ENCODE measurements around the gene HSF2.
"Not testable (repeated sequence)": the region's sequence is repeated elsewhere in the genome, so short reads cannot be mapped to it uniquely, and the experiment has no call there.

Gene HSF2

DNA sequence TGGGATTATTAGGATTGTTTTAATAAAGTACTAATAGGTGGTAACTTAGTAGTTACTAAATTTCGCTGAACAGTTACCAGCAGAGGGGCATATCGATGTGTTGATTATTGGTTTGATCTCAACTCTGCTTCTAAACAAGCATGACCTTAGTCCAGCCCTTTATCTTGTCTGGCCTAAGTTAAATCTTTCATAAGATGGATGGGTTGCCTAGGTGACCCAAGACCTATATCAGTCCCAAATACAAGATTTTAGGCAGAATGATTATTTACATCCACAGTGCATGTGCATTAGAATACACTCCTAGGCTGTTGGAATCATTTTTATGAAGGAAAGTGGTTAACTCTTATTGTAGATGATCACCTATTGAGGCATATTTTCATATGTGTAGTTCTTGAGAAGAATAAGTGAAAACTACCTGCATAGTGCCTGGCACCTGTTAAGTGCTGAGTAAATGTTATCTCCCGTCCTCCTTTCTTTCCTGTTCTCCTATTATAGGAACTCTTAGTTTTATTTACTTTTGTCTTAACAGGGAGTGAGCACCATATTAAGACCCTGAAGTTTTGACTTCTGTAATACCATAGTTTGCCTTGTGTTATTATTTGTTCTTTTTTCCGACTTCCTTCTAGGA, 1.1 kb downstream of the HSF2 start:
- DNase-seq = peak; percentile 24

DNA sequence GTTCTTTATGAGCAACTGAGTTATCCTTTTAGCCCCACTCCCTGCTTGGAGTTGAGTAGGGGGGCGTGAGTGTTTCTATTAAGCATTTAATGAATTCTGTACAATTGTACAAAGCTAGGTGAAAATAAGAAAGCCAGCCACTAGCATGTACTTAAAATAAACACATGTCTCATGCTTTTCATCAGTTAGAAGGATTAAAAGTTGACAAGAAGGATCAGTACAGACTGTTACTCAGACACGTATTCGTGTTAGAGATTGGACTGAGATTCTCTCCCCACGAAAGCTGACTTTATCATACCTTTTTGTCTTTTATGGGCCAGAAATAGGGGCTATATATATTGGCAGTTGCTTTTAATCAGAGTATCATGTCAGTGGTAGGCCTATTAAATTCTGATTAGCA, 1.7 kb downstream of the HSF2 start:
- no peak for DNase-seq

DNA sequence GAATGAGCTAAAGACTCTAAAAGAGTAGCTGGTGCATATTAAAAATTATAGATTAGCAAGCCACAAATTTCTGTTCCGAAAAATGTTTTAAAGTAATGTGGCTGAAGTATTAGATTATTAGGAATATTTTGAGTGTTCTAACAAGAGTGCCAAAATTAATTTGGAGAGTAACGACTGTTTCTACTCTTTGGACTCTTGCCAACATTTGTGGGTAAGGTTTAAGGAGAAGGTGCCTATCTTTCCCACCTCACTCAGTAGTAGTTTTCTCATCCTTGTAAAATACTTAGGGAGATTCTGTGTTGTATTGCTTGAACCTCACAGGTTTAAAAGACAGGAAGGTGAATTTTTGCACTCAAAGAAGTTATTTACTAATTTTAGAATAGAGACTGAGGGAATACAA, 5.0 kb downstream of the HSF2 start:
- DNase-seq = no peak

GRCh38 chr6:122405417-122405816, 6.0 kb downstream of the HSF2 start:
- DNase-seq = no peak

- DNase-seq = no peak
Measured at GRCh38 chr6:122406187-122406586, 6.7 kb downstream of the HSF2 start.

DNA sequence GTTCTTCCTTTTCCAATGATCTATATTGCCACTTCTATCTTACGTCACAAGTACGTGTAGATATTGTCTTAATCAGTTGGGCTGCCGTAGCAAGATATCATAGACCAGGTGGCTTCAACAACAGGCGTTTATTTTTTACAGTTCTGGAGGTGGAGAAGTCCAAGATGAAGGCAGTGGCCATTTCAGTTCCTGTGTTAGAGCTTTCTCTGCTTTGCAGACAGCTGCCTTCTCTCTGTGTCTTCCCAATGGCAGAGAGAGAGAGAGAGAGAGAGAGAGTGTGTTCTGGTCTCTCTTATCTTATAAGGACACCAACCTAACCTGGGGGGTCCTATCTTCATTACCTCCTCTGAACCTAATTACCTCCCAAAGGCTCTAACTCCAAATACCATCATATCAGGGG, 8.3 kb downstream of the HSF2 start:
- DNase-seq = no peak

GRCh38 chr6:122408240-122408639, 8.8 kb downstream of the HSF2 start:
- DNase-seq = no peak

DNA sequence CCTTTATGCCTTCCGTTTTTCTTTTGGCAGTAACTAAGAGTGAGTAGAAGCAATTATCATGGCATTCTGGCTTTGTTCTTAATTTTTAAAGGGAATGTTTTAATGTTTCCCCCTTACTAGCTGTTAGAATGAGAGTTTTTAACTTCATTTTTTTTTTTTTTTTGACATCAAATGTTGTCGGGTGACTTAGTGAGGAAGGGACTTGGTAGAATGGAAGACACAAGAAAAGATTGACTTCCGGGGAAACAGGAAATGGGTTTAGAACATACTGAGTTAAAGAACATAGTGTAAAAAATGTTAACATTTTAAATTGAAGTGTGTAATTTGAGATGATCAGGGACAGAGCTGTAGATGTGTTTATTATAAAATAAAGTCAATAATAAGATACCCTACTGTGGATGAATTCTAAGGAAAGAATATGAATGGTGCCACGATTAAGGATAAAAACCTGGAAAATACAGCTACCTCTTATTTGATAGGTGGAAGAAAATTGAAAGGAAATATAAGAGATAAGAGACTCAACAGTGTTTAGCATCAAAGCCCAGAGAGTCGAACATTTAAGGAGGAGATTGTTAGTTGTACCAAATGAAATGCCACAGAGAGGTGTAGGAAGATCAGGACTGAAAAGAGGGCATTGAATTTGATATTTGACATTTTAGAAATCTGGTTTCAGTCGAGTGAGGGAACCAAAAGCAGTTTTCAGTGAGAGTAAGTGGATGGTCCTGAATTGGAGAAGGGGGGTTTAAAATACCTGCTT, 9.4 kb downstream of the HSF2 start:
- no peak for DNase-seq

GRCh38 chr6:122412001-122412400, 12.5 kb downstream of the HSF2 start:
- no peak for DNase-seq

DNA sequence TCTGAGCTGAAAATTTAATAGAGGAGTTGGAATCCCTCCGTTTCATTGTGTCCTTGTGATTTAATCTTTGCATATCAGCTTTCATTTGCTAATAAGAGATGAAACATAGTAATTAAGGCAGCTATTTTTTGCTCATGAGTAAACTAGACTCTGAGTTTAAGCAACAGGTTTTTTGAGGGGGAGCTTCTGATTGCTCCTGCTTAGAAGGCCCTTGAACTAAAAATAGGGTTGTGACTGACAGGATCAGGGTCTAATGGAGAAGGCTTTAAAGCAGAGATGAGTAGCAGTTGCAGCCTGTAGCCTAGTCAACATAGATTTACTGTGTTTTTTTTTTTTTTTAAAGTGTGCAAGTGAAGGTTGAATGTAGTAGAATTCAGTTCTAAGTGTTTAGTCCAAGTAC, 17.4 kb downstream of the HSF2 start:
- no peak for DNase-seq

GRCh38 chr6:122422003-122422402, 22.6 kb downstream of the HSF2 start:
- DNase-seq = no peak

- DNase-seq = no peak
Measured at GRCh38 chr6:122422614-122423267, 23.3 kb downstream of the HSF2 start.

DNA sequence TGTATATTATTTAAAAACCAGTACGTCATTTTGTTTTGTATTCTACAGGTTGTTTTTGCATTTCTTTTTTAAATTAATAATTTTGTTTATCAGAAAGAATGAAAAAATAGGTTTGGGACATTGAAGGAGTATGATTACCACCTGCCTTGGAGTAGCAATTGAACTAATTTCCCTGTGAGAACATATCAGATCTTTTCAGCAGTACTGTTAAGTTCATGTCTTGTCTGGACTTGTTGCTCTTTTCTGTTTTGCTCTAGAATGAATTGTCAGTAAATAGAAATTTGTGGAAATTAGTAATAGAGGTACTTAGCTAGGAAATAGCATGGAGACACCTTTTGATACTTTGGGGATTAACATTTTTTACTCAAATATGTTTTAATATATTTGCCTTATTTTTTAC, 24.3 kb downstream of the HSF2 start:
- DNase-seq = no peak

- DNase-seq = no peak
Measured at GRCh38 chr6:122426597-122426996, 27.1 kb downstream of the HSF2 start.

DNA sequence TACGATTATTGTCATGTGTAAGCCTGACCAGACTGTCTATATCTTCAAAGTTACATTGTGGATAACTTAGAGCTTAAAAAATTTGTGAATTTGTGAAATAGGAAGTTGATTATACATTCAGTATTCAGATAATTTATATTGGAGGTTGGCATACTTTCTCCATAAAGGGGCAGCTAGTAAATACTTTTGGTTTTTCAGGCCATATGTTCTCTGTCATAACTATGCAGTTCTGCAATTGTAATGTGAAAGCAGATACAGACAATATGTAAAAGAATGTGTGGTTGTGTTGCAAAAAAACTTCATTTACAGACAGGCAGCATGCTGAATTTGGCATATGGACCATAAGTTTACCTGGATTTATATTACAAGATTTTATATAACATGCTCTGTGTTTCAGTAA, 29.3 kb downstream of the HSF2 start:
- no peak for DNase-seq

- DNase-seq = no peak
Measured at GRCh38 chr6:122429323-122429722, 29.9 kb downstream of the HSF2 start.

- no peak for DNase-seq
Measured at GRCh38 chr6:122431780-122432179, 32.3 kb downstream of the HSF2 start.

GRCh38 chr6:122432816-122433215, 33.4 kb downstream of the HSF2 start:
- no peak for DNase-seq

- no peak for DNase-seq
Measured at GRCh38 chr6:122438975-122439374, 39.5 kb downstream of the HSF2 start.

- DNase-seq = no peak
Measured at GRCh38 chr6:122445274-122445673, 45.8 kb downstream of the HSF2 start.

GRCh38 chr6:122449069-122449468, 49.6 kb downstream of the HSF2 start:
- no peak for DNase-seq

GRCh38 chr6:122452509-122452908, 53.1 kb downstream of the HSF2 start:
- DNase-seq = no peak

DNA sequence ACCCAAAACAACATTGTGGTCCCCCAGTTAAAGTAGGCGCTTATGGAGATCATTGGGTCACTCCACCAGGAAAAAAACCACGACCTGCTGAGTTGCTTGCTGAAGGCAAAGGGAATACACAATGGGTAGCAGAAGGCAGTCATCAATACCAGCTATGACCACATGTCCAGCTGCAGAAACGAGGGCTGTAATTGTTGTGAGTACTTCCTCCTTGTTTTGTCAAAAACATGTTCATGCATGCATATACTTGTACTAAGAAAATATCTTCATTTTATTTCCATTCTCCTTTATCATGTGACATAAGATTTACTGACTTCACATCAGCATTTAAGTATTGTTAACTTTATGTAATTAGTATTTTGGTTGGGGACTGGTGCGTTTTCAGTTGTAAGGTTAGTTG, 55.2 kb downstream of the HSF2 start:
- DNase-seq = no peak

- not testable (repeated sequence) for DNase-seq
Measured at GRCh38 chr6:122455116-122455515, 55.7 kb downstream of the HSF2 start.
